Stromal cell of bone marrow (primary cell): ENCODE results near the gene ARL8B.
A peak's percentile ranks its signal among the peaks of the same experiment; 100 is the strongest.

Experiments
- DNase-seq: peaks from one replicate; pipeline ENCODE4 v3.0.0-alpha.2; 2012; ENCODE audit warnings: low read depth

Gene ARL8B

GRCh38 chr3:5212628-5213573, 90.8 kb downstream of the ARL8B start:
- no peak for DNase-seq

DNA sequence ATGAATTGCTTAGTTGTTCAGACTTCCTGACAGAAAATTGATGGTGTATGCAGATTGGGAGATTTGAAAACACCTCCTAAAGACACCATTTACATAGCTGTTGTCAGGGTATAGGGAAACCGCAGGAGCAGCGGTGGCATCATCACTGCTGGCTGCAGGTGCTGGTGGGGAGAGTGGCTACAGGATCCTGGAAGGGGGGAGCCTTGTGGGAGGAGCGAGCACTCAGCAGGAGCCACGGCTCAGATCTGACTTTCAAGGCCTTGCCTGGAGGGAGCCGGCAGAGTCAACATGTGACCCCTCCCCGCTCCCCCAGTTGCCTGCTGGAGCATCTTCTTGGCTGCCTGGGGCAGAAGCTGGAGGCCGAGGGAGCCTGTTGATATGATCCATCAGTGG, 91.5 kb downstream of the ARL8B start:
- no peak for DNase-seq

DNA sequence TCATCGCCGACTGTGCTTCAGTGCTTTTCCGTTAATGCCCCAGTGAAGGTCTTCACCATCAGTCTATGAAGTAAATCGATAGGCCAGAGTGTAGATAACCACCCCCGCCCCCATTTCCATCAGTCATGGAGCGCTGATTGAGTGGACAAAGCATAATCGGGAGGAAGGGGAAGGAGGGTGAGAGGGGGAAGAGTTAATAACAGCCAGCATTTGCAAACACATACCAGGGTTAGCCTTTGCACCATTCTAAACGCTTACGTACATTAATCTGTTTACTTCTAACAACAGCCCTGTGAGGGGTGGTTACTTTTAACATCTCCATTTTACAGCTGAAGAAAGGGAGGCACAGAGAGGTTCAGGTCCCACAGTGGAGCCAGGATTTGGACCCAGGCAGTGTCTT, 92.3 kb downstream of the ARL8B start:
- DNase-seq = no peak

DNA sequence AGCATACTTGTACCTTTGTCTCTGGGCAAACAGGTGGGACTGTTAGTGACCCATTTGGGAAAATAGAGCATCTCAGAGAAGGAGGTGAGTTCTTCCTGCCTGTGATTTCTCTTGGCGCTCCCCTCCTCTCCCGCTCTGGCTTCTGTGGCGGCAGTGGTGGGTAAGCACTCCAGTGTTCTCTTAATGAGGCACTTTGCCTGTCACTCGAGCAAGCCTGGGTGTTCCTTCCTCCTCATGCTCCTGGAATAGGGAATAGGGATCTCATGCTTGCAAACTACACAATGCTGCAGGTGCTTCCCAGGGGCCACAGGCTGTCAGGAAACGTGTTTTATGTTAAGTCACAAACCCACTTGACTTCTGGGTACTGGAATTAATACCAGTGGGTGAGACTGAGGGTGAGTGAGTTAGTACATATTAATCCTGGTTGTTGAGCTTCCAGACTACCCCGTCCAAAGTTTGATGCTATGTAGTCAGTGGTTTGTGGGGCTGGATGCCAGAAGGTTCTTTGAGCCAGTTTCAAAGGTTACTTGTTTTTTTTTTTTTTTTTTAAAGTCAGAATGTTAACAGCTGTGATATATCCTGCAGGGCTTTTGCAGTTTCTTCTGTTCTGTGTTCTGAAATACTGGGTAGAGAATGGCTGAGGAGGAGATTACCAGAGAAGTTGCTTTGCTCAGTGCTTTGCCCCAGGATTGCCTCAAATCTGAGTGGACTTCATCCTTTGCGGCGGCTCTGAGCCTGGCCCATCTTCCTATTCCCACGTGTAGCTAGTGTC, 95.9 kb downstream of the ARL8B start:
- DNase-seq = no peak

GRCh38 chr3:5218815-5219214, 96.7 kb downstream of the ARL8B start:
- no peak for DNase-seq

- no peak for DNase-seq
These were observed 97.1 kb downstream of the ARL8B start for GRCh38 chr3:5219216-5219615.

DNA sequence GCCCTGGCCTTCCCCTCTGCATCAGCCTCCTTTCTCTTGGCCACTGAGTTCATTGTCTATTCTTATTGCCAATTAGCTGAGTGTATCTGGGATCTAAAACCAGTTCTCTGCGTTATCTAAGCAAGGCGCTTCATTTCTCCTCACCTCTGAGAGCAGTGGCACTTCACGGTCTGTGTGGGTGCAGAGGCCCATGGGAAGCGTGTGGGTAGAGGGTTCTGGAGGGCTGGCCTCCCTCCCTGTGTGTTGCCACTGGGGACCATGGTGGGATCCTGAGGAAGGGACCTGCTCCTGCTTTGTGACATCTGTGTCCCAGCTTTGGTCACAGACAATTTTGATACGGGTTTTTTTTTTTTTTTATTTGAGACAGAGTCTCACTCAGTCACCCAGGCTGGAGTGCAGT, 98.1 kb downstream of the ARL8B start:
- DNase-seq = no peak

GRCh38 chr3:5220667-5221431, 98.8 kb downstream of the ARL8B start:
- DNase-seq = no peak

- DNase-seq = no peak
These were observed 99.6 kb downstream of the ARL8B start for GRCh38 chr3:5221701-5222100.

DNA sequence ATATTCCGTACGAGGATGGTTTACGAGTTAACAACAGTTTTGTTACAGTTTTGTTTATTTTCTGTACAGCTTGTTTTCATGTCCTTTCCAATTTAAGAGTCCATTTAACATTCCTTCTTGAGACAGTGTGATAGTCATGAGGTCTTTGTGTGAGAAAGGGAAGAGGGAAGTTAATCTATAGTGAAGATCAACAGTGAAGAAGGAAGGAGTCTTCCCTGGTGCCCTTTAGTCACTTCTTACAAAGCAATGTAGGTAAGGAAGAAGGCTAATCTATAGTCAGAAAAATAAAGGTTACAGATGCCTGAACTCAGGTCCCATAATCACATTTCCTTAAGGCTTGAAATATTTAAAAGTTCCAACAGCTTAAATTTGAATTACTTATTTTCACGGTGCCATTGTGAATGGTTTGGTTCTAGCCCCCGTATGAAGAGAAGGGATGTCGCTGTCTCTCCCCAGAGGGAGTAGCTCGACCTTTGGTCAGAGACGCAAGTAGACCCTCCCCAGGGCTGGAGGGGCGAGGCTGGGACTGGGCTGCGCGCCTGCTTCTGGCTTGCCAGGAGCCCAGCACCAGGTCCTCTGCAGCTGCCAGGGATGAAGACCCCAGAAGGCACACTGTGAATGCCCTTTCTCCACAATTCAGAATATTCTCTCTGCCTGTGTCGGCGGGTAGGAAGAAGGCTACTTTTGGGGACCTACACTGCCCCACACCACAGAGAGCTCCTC, 100.4 kb downstream of the ARL8B start:
- no peak for DNase-seq

- peak; percentile 27 for DNase-seq
These were observed 104.7 kb downstream of the ARL8B start for GRCh38 chr3:5226783-5227182.

GRCh38 chr3:5227812-5228211, 105.7 kb downstream of the ARL8B start:
- DNase-seq = no peak

- DNase-seq = no peak
These were observed 107.3 kb downstream of the ARL8B start for GRCh38 chr3:5229414-5229813.
